ENCODE measurements around the gene HOATZ. TPM values are rescaled to one million over a fixed set of nuclear protein-coding genes. Genes with fewer than 3 reads are reported as not detected.
A peak's percentile ranks its signal among the peaks of the same experiment; 100 is the strongest.

The HOATZ gene
- total and polyA plus RNA-seq, 2 of the 13 experiments (the other 11 are each of a cell fraction or from before 2014, with no cell fraction given), result not detected

GRCh38 chr11:111539426-111540113 is 25.0 kb downstream of the HOATZ start:
- Histone ChIP-seq H3K9me3 (ENCODE audit: low read length) (no peaks in the 10 kb centered on the region), H3K36me3 (replicated peaks in 1 of 2; ENCODE audit: control insufficient read depth in 1 of 2, insufficient read depth in 2 of 2, low read length in 2 of 2) (no peaks in the 10 kb centered on the region), H3K4me2 (ENCODE audit: low read depth, low read length) (peak overlapping the region; percentile 69), H4K20me1 (ENCODE audit: insufficient read depth, low read length) (no peaks in the 10 kb centered on the region), H3K27me3 (ENCODE audit: control insufficient read depth in 1 of 2, insufficient read depth in 2 of 2, low read length in 2 of 2) (peaks cover 7 to 48% of the 10 kb centered on the region in 2 experiments; a peak in 4 of 5 replicates), H3K79me2 (ENCODE audit: insufficient read depth, low read length) (no peaks in the 10 kb centered on the region), H3K4me1 (ENCODE audit: insufficient read depth, low read length) (peaks cover 34% of the 10 kb centered on the region), H2AFZ (ENCODE audit: low read length) (no peak overlapping the region), H3K9ac (ENCODE audit: insufficient read depth, low read depth, low read length) (no peak overlapping the region), H3K4me3 (replicated peaks in 1 of 3; ENCODE audit: insufficient read depth in 1 of 3, low read depth in 2 of 3, low read length in 3 of 3) (peak overlapping the region in 1 of 3 experiments; percentile 67; a peak in 2 of 6 replicates), H3K27ac (ENCODE audit: extremely low read length, insufficient read depth, low read length) (no peak overlapping the region)
- no peak for DNase-seq (ENCODE audit: low spot score)
- intact Hi-C loops (cut with micrococcal nuclease; ENCODE audit: unreplicated experiment) (no loop called here), in situ Hi-C loops (cut with HindIII; ENCODE audit: extremely low pct_ligation_motif_present, low pct_unique_long_range_greater_than_20kb) (no loop called here)
- no peak for ATAC-seq
- no peak for FAIRE-seq
- BruUV-seq (replicated peaks), result no TSS peak
- ChIA-PET POLR2A (no interaction called here), CTCF (ENCODE audit: low intra/inter-chr PET ratio, low total read pairs) (no interaction called here)
- no peak for TF ChIP-seq ZNF776 (CRISPR knock-in tag; IDR thresholded peaks at IDR 0.05)
- no peak for TF ChIP-seq ZFP36L2 (CRISPR knock-in tag; IDR thresholded peaks at IDR 0.05)
- TF ChIP-seq NR2C2 (CRISPR knock-in tag; IDR thresholded peaks at IDR 0.05; ENCODE audit: borderline replicate concordance), result no peak
- 52% methylated on average over 9 of the region's 9 CpGs for WGBS (ENCODE audit: low lambda C conversion rate)

GRCh38 chr11:111540114-111540936 is 25.7 kb downstream of the HOATZ start, which contains the start of gene LAYN:
LAYN (plus strand) TSS chr11:111540720; CDS start chr11:111540844, 124 bp downstream.
- in situ Hi-C loops (cut with HindIII; ENCODE audit: extremely low pct_ligation_motif_present, low pct_unique_long_range_greater_than_20kb) (no loop called here), intact Hi-C loops (cut with micrococcal nuclease; ENCODE audit: unreplicated experiment) (no loop called here)
- no peak for DNase-seq (ENCODE audit: low spot score)
- Histone ChIP-seq H3K4me2 (ENCODE audit: low read depth, low read length) (peak within 1 kb of the TSS; percentile 69), H3K4me3 (replicated peaks in 1 of 3; ENCODE audit: insufficient read depth in 1 of 3, low read depth in 2 of 3, low read length in 3 of 3) (peak within 1 kb of the TSS; percentile 15 to 67 (median 47); a peak in 5 of 6 replicates), H3K36me3 (replicated peaks in 1 of 2; ENCODE audit: control insufficient read depth in 1 of 2, insufficient read depth in 2 of 2, low read length in 2 of 2) (no peaks in the 10 kb centered on the region), H3K9ac (ENCODE audit: insufficient read depth, low read depth, low read length) (no peak within 1 kb of the TSS), H4K20me1 (ENCODE audit: insufficient read depth, low read length) (no peaks in the 10 kb centered on the region), H3K27me3 (ENCODE audit: control insufficient read depth in 1 of 2, insufficient read depth in 2 of 2, low read length in 2 of 2) (peaks cover 7 to 48% of the 10 kb centered on the region in 2 experiments; a peak in 4 of 5 replicates), H3K4me1 (ENCODE audit: insufficient read depth, low read length) (peaks cover 34% of the 10 kb centered on the region), H2AFZ (ENCODE audit: low read length) (no peak within 1 kb of the TSS), H3K9me3 (ENCODE audit: low read length) (no peaks in the 10 kb centered on the region), H3K79me2 (ENCODE audit: insufficient read depth, low read length) (no peaks in the 10 kb centered on the region), H3K27ac (ENCODE audit: extremely low read length, insufficient read depth, low read length) (no peak within 1 kb of the TSS)
- FAIRE-seq, result no peak
- no TSS peak for BruUV-seq (replicated peaks)
- ChIA-PET CTCF (ENCODE audit: low intra/inter-chr PET ratio, low total read pairs) (no interaction called here), POLR2A (no interaction called here)
- peak; percentile 75 for ATAC-seq
- 45% methylated on average over 17 of the region's 70 CpGs for WGBS (ENCODE audit: low lambda C conversion rate)
- no peak for TF ChIP-seq MTA3 (CRISPR knock-in tag; IDR thresholded peaks at IDR 0.05)
- TF ChIP-seq, protein P1, sequence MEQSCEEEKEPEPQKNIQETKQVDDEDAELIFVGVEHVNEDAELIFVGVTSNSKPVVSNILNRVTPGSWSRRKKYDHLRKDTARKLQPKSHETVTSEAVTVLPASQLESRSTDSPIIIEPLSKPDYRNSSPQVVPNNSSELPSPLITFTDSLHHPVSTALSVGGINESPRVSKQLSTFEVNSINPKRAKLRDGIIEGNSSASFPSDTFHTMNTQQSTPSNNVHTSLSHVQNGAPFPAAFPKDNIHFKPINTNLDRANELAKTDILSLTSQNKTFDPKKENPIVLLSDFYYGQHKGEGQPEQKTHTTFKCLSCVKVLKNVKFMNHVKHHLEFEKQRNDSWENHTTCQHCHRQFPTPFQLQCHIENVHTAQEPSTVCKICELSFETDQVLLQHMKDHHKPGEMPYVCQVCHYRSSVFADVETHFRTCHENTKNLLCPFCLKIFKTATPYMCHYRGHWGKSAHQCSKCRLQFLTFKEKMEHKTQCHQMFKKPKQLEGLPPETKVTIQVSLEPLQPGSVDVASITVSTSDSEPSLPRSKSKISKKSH (CRISPR knock-in tag; IDR thresholded peaks at IDR 0.05; ENCODE audit: borderline replicate concordance), result peak; percentile 31; the same call in 1 of the 2 replicates
